GM19239 (cell line): ENCODE measurements around the gene HOXC5.

ENCODE experiments used
- DNase-seq: peaks from one replicate; pipeline ENCODE4 v3.0.0; 2011; ENCODE audit warnings: low spot score; ENCODE audit not compliant: insufficient read length
- FAIRE-seq: peaks from 2 replicates; lab custom pipeline; 2011; peaks lifted over from hg19 to GRCh38; lab: Jason Lieb, UNC

HOXC5 gene

GRCh38 chr12:54042970-54043853, 10.4 kb downstream of the HOXC5 start:
- FAIRE-seq (no peak), DNase-seq (no peak)

GRCh38 chr12:54044425-54045103, 11.7 kb downstream of the HOXC5 start:
- DNase-seq (no peak), FAIRE-seq (no peak)

- no peak for DNase-seq
- FAIRE-seq, result no peak
These were observed 12.6 kb downstream of the HOXC5 start for GRCh38 chr12:54045401-54045800.

GRCh38 chr12:54045868-54046521, 13.1 kb downstream of the HOXC5 start:
- no peak for FAIRE-seq
- DNase-seq, result no peak

GRCh38 chr12:54046809-54047159, 13.9 kb downstream of the HOXC5 start:
- no peak for FAIRE-seq
- DNase-seq, result no peak

GRCh38 chr12:54047160-54047963, 14.5 kb downstream of the HOXC5 start:
- DNase-seq (no peak), FAIRE-seq (no peak)

- DNase-seq (no peak), FAIRE-seq (no peak)
These were observed 15.1 kb downstream of the HOXC5 start for GRCh38 chr12:54047964-54048303.

- FAIRE-seq (no peak), DNase-seq (no peak)
These were observed 15.7 kb downstream of the HOXC5 start for GRCh38 chr12:54048406-54049093.

GRCh38 chr12:54049108-54049507, 16.3 kb downstream of the HOXC5 start:
- no peak for FAIRE-seq

GRCh38 chr12:54050482-54050810, 17.6 kb downstream of the HOXC5 start:
- FAIRE-seq, result no peak
- no peak for DNase-seq

More at GRCh38 chr12:54049108-54049507, 16.3 kb downstream of the HOXC5 start:
- DNase-seq, result no peak

- FAIRE-seq (no peak), DNase-seq (no peak)
These were observed 18.4 kb downstream of the HOXC5 start for GRCh38 chr12:54051026-54051842.

- no peak for DNase-seq
- FAIRE-seq, result no peak
These were observed 19.1 kb downstream of the HOXC5 start for GRCh38 chr12:54051874-54052437.

GRCh38 chr12:54052438-54053002, 19.7 kb downstream of the HOXC5 start:
- no peak for FAIRE-seq
- no peak for DNase-seq

GRCh38 chr12:54053003-54053750, 20.3 kb downstream of the HOXC5 start:
- peak; percentile 94 for FAIRE-seq
- peak; percentile 77 for DNase-seq

GRCh38 chr12:54053751-54054741, 21.2 kb downstream of the HOXC5 start, which contains the start of gene HOXC4:
HOXC4 (plus strand) TSS chr12:54053835; CDS start chr12:54053923, 88 bp downstream.
- no peak for DNase-seq
- FAIRE-seq, result peak; percentile 39

GRCh38 chr12:54054742-54055194, 21.9 kb downstream of the HOXC5 start:
- DNase-seq (no peak), FAIRE-seq (no peak)
